OCI-LY1 (cell line): ENCODE results near the gene INTS6.

Experiments used
- CTCF ChIP-seq: fragments of 200-600 bp; sonication (generic), shearing (Covaris generic); IDR thresholded peaks from 2 replicates; pipeline ENCODE4 v1.5.1; 2017; ENCODE audit warnings: mild to moderate bottlenecking, antibody characterized with exemption, low read length, moderate library complexity, mixed read lengths
- EZH2 ChIP-seq: fragments of 200-600 bp; sonication (generic), shearing (Covaris generic); IDR thresholded peaks from 2 replicates; pipeline ENCODE4 v1.8.0; 2017; ENCODE audit warnings: borderline replicate concordance, mixed run types, mild to moderate bottlenecking, antibody characterized with exemption, low read length, moderate library complexity, mixed read lengths

DNA sequence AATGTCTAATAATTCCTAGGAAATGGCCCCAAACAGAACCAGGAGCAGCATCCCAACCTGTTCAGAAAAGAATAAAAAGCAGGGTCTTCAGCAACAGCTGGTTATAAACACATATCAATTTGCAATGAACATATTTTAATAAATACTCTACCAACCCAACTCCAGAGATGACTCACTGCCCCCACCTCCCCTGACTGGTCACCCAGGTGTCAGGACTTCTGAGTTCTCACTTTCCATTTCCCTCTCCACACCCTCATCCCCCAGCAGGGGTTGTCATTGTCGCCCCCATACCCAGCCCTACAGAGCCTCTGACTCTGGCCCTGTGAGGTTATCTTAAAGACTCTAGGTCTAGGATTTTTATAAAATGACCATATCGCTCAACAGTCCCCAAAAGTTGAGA is 106.4 kb downstream of the INTS6 start:
- no peak for TF ChIP-seq CTCF
- TF ChIP-seq EZH2 = no peak
